Pancreas (tissue), 10 donors: ENCODE measurements around the gene POU6F2. TPM values are rescaled to one million over a fixed set of nuclear protein-coding genes. Genes with fewer than 3 reads are reported as not detected.

Source experiments
- ATAC-seq, 4 donors: fragments of 200-7000 bp; cut with Tn5 transposase; one replicate each; pipeline versions ENCODE4 v1.8.0 to v1.9.1; 2020; ENCODE audit warnings: mild to moderate bottlenecking in 4 of 4, moderate library complexity in 4 of 4
- DNase-seq, 6 donors: peaks; one replicate each; pipeline ENCODE4 v3.0.0-alpha.2; 2020
- FAIRE-seq: peaks from 2 replicates; lab custom pipeline; 2012; peaks lifted over from hg19 to GRCh38; lab: Jason Lieb, UNC
- H3K27ac ChIP-seq, 4 donors: fragments of 200-600 bp; sonication (generic); 1 replicate in 3 of 4; 2 replicates in 1 of 4; pipeline versions ENCODE4 v1.5.0 to v1.8.0; 2020
- H3K27me3 ChIP-seq, 4 donors: fragments of 200-600 bp; one replicate each; pipeline ENCODE4 v1.8.0; 2021
- H3K36me3 ChIP-seq, 3 donors: fragments of 200-600 bp; sonication (generic) in 1 of 3; one replicate each; pipeline versions ENCODE4 v1.5.0 to v1.8.0; 2020 to 2021
- H3K4me1 ChIP-seq, 3 donors: fragments of 200-600 bp; one replicate each; pipeline ENCODE4 v1.8.0; 2021
- H3K4me3 ChIP-seq, 4 donors: fragments of 200-600 bp; sonication (generic) in 2 of 4; one replicate each; pipeline versions ENCODE4 v1.5.0 to v1.8.0; 2020 to 2021
- H3K9me3 ChIP-seq, 4 donors: fragments of 200-600 bp; one replicate each; pipeline ENCODE4 v1.8.0; 2021
- CTCF ChIP-seq, 4 donors: fragments of 200-600 bp; sonication (generic) in 3 of 4; IDR thresholded peaks; one replicate each; pipeline versions ENCODE4 v1.5.0 to v1.8.0; 2021; ENCODE audit warnings: antibody characterized with exemption in 4 of 4
- WGBS, 2 donors: extraction: QIAGEN DNeasy Blood & Tissue Kit; methylation state at CpG; one replicate each; pipeline ENCODE4 v1.1.7; 2013; 5-methylcytosine and 5-hydroxymethylcytosine counted together
- intact Hi-C, 3 donors: fragments of 100-400 bp; cut with DNase I; formaldehyde crosslinking; loops; one replicate each; pipeline versions ENCODE4 v1.11.1 to v1.14.2; 2022
- polyA plus RNA-seq, 2 donors: library from polyadenylated mRNA; stranded (reverse); fragments of 200-250 nt; gene quantifications; one replicate each; pipeline ENCODE4 v1.2.3, GENCODE V29; 2013
- total RNA-seq, 6 donors: library from RNA; stranded (reverse); fragmentation: NEBNext Ultra II Directional in 4 of 6; extraction: Animal tissue kit (Norgen Biotek cat#: 25700) in 4 of 6; gene quantifications; one replicate each; pipeline versions ENCODE4 v1.2.1 to v1.2.4, GENCODE V29; 2021 to 2023
- donor health status: healthy with polysubstance abuse.
- donor health status: DM: no; HTN: no; CAD: no; lungs with moderate emphysema.
- donor health status: DM: no; HTN: no; CAD: no.
- donor health status: control.
- donor health status: control.
- donor health status: Bipolar disorder and iron deficiency.
- donor health status: DM: yes; HTN: yes; CAD: no.
- donor health status: DM: no; HTN: no; CAD: no.
- donor health status: DM: no; HTN: no; CAD: no.
- donor health status: DM: yes; HTN: yes; CAD: no.

The POU6F2 gene
- total and polyA plus RNA-seq, 8 donors, result 1.3 to 4.2 (median 2.4) TPM

DNA sequence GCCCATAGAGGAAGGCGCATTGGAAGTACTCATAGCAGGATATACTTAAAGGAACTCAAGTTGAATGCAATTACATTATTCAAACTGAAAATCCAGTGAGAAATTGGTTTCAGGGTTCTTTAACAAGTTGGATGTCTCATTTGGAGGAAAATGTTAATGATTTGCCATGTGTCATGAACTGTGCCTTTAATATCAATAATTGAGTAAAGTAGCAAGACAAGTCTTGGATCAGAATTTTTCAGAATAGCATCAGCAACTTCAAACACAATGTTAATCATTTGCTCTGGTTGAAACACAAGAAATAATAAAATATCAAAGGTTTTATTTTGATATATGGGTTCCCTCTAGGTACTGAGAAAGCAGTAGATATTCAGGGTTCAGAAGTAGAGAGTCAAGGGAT is 24.5 kb upstream of the POU6F2 start:
- intact Hi-C loops, result no loop called here
- Histone ChIP-seq H3K4me1 (no peaks in the 10 kb centered on the region), H3K9me3 (no peaks in the 10 kb centered on the region), H3K4me3 (no peak overlapping the region), H3K27me3 (no peaks in the 10 kb centered on the region), H3K27ac (no peak overlapping the region), H3K36me3 (no peaks in the 10 kb centered on the region)
- DNase-seq, result no peak
- TF ChIP-seq CTCF (IDR thresholded peaks at IDR 0.05), result no peak
- no peak for ATAC-seq
- 90 to 98% methylated on average over 1 of the region's 1 CpG for WGBS, 2 donors
- no peak for FAIRE-seq

- Histone ChIP-seq H3K4me1 (no peaks in the 10 kb centered on the region), H3K36me3 (no peaks in the 10 kb centered on the region), H3K9me3 (no peaks in the 10 kb centered on the region), H3K4me3 (no peak overlapping the region), H3K27me3 (no peaks in the 10 kb centered on the region), H3K27ac (no peak overlapping the region)
- FAIRE-seq (no peak), DNase-seq (no peak), ATAC-seq (no peak)
- intact Hi-C loops, result no loop called here
- 48 to 53% methylated on average over 4 of the region's 4 CpGs for WGBS, 2 donors
- TF ChIP-seq CTCF (IDR thresholded peaks at IDR 0.05), result no peak
These were observed 23.7 kb upstream of the POU6F2 start for GRCh38 chr7:38953971-38954370.

DNA sequence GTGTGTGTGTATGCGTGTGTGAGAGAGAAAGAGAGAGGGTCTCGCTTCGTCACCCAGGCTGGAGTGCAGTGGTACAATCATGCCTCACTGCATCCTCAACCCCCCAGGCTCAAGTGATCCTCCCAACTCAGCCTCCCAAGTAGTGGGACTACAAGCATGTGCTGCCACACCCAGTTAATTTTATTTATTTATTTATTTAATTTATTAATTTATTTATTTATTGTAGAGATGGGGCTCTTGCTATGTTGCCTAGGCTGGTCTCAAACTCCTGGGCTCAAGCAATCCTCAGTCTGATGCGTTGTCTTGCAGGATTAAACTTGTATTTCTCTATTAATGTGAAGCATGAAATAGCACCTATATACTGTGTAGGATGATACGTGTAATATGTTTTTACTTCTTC is 21.8 kb upstream of the POU6F2 start:
- WGBS, 2 donors, result 75 to 78% methylated on average over 5 of the region's 5 CpGs
- no peak for FAIRE-seq
- intact Hi-C loops, result no loop called here

GRCh38 chr7:38962028-38962427 is 15.7 kb upstream of the POU6F2 start:
- 61 to 88% methylated on average over 1 of the region's 1 CpG for WGBS, 2 donors
- Histone ChIP-seq H3K36me3 (no peaks in the 10 kb centered on the region), H3K4me1 (no peaks in the 10 kb centered on the region), H3K27me3 (no peaks in the 10 kb centered on the region), H3K9me3 (no peaks in the 10 kb centered on the region), H3K4me3 (no peak overlapping the region), H3K27ac (no peak overlapping the region)
- FAIRE-seq (peak; percentile 98), ATAC-seq (no peak), DNase-seq (no peak)
- intact Hi-C loops, result no loop called here
- TF ChIP-seq CTCF (IDR thresholded peaks at IDR 0.05), result no peak

More for the DNA sequence above, 21.8 kb upstream of the POU6F2 start:
- Histone ChIP-seq H3K36me3 (no peaks in the 10 kb centered on the region), H3K27me3 (no peaks in the 10 kb centered on the region), H3K27ac (no peak overlapping the region), H3K4me1 (no peaks in the 10 kb centered on the region), H3K4me3 (no peak overlapping the region), H3K9me3 (no peaks in the 10 kb centered on the region)
- no peak for ATAC-seq
- DNase-seq, result no peak
- TF ChIP-seq CTCF (IDR thresholded peaks at IDR 0.05), result no peak

- ATAC-seq, result no peak
- DNase-seq, result no peak
- no peaks in the 10 kb centered on the region for H3K9me3 ChIP-seq
- no peak for FAIRE-seq
- no peaks in the 10 kb centered on the region for H3K27me3 ChIP-seq
- intact Hi-C loops, result no loop called here
- WGBS, 2 donors, result 49 to 64% methylated on average over 1 of the region's 1 CpG
- TF ChIP-seq CTCF (IDR thresholded peaks at IDR 0.05), result no peak
- H3K4me3 ChIP-seq, result no peak overlapping the region
- no peaks in the 10 kb centered on the region for H3K36me3 ChIP-seq
- H3K4me1 ChIP-seq, result no peaks in the 10 kb centered on the region
- no peak overlapping the region for H3K27ac ChIP-seq
These were observed 12.8 kb upstream of the POU6F2 start for GRCh38 chr7:38964921-38965320.
